ENCODE data around the gene GABRR2.

DNA sequence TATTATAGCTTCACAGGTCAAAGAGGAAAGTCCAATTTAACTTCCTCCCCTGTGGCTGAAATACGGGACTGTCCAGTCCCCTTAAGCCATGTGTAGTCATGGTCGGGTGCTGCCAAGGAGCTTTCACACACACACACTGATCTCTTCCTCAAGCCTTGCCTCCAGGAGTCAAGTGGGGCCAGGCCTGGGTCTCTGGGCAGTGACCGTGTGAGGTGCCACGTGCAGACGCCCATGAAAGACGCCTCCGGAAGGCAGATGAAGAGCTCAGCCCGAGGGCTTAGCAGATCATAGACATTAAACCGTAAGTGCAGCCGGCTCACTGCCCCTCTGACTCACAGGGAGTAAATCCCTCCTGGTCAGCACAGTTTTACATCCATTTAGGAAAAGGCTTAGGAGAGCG lies 4.2 kb downstream of the GABRR2 start:
- TF ChIP-seq, protein P1, sequence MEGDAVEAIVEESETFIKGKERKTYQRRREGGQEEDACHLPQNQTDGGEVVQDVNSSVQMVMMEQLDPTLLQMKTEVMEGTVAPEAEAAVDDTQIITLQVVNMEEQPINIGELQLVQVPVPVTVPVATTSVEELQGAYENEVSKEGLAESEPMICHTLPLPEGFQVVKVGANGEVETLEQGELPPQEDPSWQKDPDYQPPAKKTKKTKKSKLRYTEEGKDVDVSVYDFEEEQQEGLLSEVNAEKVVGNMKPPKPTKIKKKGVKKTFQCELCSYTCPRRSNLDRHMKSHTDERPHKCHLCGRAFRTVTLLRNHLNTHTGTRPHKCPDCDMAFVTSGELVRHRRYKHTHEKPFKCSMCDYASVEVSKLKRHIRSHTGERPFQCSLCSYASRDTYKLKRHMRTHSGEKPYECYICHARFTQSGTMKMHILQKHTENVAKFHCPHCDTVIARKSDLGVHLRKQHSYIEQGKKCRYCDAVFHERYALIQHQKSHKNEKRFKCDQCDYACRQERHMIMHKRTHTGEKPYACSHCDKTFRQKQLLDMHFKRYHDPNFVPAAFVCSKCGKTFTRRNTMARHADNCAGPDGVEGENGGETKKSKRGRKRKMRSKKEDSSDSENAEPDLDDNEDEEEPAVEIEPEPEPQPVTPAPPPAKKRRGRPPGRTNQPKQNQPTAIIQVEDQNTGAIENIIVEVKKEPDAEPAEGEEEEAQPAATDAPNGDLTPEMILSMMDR (IDR thresholded peaks at IDR 0.05): no peak
- no peak for TF ChIP-seq POLR2A (IDR thresholded peaks at IDR 0.05)
